Activated naive CD4-positive, alpha-beta T cell treated with anti-CD3 and anti-CD28 coated beads, Interleukin-2, amount 10 ng/mL, durations not matched to agents 7 days and 5 days (primary cell): Measurements from ENCODE around the gene MRPL58.
"Not testable (repeated sequence)": the region's sequence is repeated elsewhere in the genome, so short reads cannot be mapped to it uniquely, and the experiment has no call there.

Experiments
- CTCF ChIA-PET: fragments of 350-600 bp; sonication (Branson Sonifier 250); formaldehyde crosslinking; loops from one replicate; lab custom pipeline; 2021; ENCODE audit warnings: antibody characterized with exemption; lab: Charles Lee
- DNase-seq: peaks from one replicate; pipeline ENCODE4 v3.0.0-alpha.2; 2020
- H3K27ac Mint-ChIP-seq: one replicate; pipeline ENCODE4 v1.8.0; 2021; ENCODE audit warnings: mild to moderate bottlenecking, moderate library complexity, mixed read lengths
- H3K27me3 Mint-ChIP-seq: one replicate; pipeline ENCODE4 v1.8.0; 2021; ENCODE audit warnings: mild to moderate bottlenecking, mixed read lengths
- H3K36me3 Mint-ChIP-seq: one replicate; pipeline ENCODE4 v1.8.0; 2021; ENCODE audit warnings: mixed read lengths
- H3K4me1 Mint-ChIP-seq: one replicate; pipeline ENCODE4 v1.8.0; 2021; ENCODE audit warnings: mixed read lengths
- H3K4me3 Mint-ChIP-seq: one replicate; pipeline ENCODE4 v1.8.0; 2021; ENCODE audit warnings: mild to moderate bottlenecking, moderate library complexity, mixed read lengths
- H3K9me3 Mint-ChIP-seq: one replicate; pipeline ENCODE4 v1.8.0; 2021; ENCODE audit warnings: mixed read lengths

MRPL58 gene

GRCh38 chr17:74977802-74978201, 34.7 kb upstream of the MRPL58 start:
- Mint-ChIP-seq H3K27me3 (peaks cover 83% of the 10 kb centered on the region), H3K4me1 (peaks cover 28% of the 10 kb centered on the region), H3K36me3 (no peaks in the 10 kb centered on the region), H3K9me3 (no peaks in the 10 kb centered on the region), H3K27ac (no peak overlapping the region), H3K4me3 (no peak overlapping the region)
- CTCF ChIA-PET, result interaction anchor here (0.5 to 1.3 kb wide), 2 partner anchors 84 to 224 kb away, joined by 3 read pairs; no protein-coding TSS in a partner anchor
- no peak for DNase-seq

DNA sequence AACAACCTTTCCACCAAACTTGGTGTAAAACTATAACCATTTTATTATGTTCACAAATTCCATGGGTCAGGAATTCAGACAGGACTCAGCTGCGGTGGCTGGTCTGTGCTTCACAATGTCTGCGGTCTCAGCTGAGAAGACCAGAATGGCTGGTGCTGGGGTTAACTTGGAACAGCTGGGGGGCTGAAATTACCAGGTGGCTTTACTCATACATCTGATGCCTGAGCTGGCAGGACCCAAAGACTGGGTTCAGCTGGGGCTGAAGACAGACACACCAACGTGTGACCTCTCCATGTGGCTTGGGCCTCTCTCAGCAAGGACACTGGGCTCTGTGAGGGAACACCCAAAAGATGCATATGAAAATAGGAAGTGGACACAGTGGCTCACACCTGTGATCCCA, 34.2 kb upstream of the MRPL58 start:
- Mint-ChIP-seq H3K4me3 (no peak overlapping the region), H3K36me3 (no peaks in the 10 kb centered on the region), H3K27me3 (peaks cover 82% of the 10 kb centered on the region), H3K27ac (no peak overlapping the region), H3K9me3 (no peaks in the 10 kb centered on the region), H3K4me1 (peaks cover 24% of the 10 kb centered on the region)
- CTCF ChIA-PET, result interaction anchor here (0.5 to 1.3 kb wide), 2 partner anchors 84 to 223 kb away, joined by 3 read pairs; no protein-coding TSS in a partner anchor
- DNase-seq, result no peak

DNA sequence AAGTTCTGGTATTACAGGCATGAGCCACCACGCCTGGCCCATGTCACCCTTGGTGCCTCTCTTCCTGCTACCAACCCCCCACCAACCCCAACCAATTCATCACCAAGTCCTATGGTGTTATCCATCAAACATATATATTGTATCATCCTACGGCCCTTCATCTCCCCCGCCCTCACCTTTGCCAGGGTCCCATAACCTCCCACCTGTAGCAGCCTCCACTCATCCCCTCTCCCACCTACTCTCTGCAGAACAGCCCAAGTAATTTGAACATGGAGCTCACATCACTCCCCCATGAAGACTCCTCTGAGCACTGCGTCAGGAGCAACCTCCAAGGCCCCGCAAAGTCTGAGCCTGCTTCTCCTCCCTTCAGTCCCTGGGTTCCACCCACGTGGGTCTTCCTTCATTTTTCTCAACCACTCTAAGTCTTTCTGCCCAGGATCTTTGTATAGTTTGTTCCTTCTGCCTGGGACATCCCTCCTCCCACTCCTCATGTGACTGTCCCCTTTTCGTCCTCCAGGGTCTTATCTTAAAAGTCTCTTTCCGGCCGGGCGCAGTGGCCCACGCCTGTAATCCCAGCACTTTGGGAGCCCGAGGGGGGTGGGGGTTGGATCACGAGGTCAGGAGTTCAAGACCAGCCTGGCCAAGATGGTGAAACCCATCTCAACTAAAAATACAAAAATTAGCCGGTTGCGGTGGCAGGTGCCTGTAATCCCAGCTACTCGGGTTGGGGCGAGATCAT, 32.9 kb upstream of the MRPL58 start:
- Mint-ChIP-seq H3K4me3 (no peak overlapping the region), H3K4me1 (peaks cover 26% of the 10 kb centered on the region), H3K27ac (no peak overlapping the region), H3K27me3 (peaks cover 81% of the 10 kb centered on the region), H3K9me3 (no peaks in the 10 kb centered on the region), H3K36me3 (no peaks in the 10 kb centered on the region)
- CTCF ChIA-PET, result interaction anchor here (1.1 kb wide), 1 partner anchor 117 kb away, joined by 3 read pairs; no protein-coding TSS in a partner anchor
- DNase-seq, result no peak

DNA sequence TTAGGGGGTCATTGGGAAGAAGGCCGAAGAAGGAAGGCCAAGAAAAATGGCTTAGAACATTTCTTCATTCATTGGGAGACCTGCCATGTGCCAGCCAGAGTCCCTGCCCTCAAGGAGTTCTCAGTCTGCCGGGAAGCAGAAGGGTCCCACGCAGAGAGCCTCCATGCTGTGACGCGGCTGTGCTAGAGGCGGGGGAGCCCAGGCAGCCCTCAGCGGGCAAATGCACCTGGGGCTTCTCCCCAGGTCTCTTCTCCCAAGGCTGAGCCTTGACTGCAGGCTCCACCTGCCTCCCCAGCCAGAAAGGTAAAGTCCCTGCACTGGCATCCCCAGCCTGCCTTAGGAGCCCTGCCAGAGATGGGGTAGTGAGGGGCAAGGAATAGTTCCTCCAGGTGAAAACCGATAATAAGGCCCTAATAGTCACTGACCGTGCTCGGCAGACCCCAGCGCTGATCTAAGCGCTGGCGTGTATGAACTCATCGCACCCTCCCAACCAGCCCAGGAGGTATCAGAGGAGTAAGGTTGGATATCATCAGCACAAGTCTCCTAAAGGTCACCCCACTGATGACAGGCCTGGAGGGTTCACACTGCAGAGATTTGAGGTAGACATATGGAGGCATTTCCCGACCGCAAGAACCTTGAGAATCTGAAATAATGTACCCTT, 31.0 kb upstream of the MRPL58 start:
- Mint-ChIP-seq H3K4me3 (peak overlapping the region; percentile 81), H3K27me3 (peaks cover 85% of the 10 kb centered on the region), H3K9me3 (no peaks in the 10 kb centered on the region), H3K36me3 (no peaks in the 10 kb centered on the region), H3K4me1 (peaks cover 26% of the 10 kb centered on the region), H3K27ac (peak overlapping the region; percentile 75)
- CTCF ChIA-PET, result no interaction called here
- no peak for DNase-seq

DNA sequence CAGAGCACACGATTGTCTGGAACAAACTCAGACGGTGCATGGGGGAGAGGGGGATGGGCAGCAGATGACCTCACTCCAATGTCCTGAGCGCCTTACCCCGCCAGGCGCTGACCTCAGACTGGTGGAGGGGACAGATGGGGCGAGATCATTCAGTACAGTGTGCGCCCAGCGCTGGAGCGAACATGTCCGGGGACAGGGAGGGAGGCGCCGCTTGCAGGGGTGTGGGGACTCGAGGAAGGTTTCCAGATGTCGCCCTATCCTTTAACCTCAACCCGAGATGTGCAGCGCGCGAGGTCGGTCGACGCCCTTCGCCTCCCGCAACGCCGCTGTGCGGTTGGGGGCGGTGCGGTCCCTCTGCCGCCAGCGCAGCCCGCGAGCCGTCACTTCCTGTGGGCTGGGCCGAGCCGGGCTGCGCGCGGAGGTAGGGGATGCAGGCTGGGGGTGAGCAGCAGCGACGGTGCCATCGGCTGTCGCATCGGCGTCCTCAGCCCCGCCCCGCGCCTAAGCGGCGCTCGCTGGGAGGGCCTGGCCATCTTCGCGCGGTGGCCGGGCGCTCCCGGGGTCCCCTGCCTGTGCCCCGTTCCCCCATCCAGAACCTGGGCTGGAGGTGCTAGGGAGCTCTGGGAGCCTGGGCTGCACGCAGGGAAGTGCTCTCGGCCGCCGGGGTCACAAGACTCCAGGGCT, 30.3 kb upstream of the MRPL58 start:
- H3K9me3 Mint-ChIP-seq, result no peaks in the 10 kb centered on the region
- H3K36me3 Mint-ChIP-seq, result no peaks in the 10 kb centered on the region
- H3K27ac Mint-ChIP-seq, result peak overlapping the region; percentile 75
- H3K4me3 Mint-ChIP-seq, result peak overlapping the region; percentile 81
- H3K27me3 Mint-ChIP-seq, result peaks cover 84% of the 10 kb centered on the region
- H3K4me1 Mint-ChIP-seq, result peaks cover 33% of the 10 kb centered on the region
- CTCF ChIA-PET, result interaction anchor here (1.3 kb wide), 1 partner anchor 30 kb away, joined by 5 read pairs; the partner anchor contains the start of gene MRPL58
- peak; percentile 88 for DNase-seq

GRCh38 chr17:74982663-74983313, 29.7 kb upstream of the MRPL58 start:
- CTCF ChIA-PET, result interaction anchor here (1.3 kb wide), 2 partner anchors 22 to 29 kb away, joined by 5 read pairs; partner anchors contain the start of gene MRPL58
- H3K36me3 Mint-ChIP-seq, DNase-seq, H3K27ac Mint-ChIP-seq, H3K9me3 Mint-ChIP-seq: not testable (repeated sequence)
- peak overlapping the region; percentile 21 for H3K4me3 Mint-ChIP-seq
- peaks cover 35% of the 10 kb centered on the region for H3K4me1 Mint-ChIP-seq
- H3K27me3 Mint-ChIP-seq, result peaks cover 82% of the 10 kb centered on the region

GRCh38 chr17:74986206-74986576, 26.3 kb upstream of the MRPL58 start:
- CTCF ChIA-PET, result interaction anchor here (0.7 kb wide), 1 partner anchor 26 kb away, joined by 5 read pairs; no protein-coding TSS in a partner anchor
- DNase-seq, result no peak
- Mint-ChIP-seq H3K27ac (no peak overlapping the region), H3K9me3 (no peaks in the 10 kb centered on the region), H3K4me1 (peaks cover 35% of the 10 kb centered on the region), H3K27me3 (peaks cover 89% of the 10 kb centered on the region), H3K4me3 (no peak overlapping the region), H3K36me3 (no peaks in the 10 kb centered on the region)

DNA sequence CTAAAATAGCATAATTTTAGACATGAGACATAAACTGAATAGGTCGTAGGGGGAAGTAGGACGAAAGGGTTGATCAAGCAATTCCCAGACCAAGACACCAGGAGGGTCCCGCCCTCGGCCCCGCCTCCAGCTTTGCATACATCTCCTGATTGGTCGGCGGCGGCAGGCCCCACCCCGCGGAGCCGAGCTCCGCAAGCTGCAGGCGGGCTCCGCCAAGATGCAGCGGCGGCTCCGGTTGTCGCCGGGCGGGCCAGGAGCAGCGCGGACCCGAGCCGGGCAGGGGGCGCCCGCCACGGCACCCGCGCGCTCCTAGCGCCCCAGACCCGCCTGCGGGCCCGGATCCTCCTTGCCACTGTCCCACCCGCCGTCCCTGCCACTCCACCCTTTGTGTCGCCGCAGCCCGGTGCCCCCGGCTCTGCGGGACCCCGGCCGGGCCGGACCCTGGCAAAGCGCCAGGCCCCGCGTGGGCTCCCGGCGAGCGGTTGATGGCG, 25.0 kb upstream of the MRPL58 start, which contains the start of gene CDR2L:
TSS of gene CDR2L (plus strand) at position 215 of the 491 bp plus-strand sequence. CDS start 412 bp downstream, outside the sequence.
- peaks cover 88% of the 10 kb centered on the region for H3K27me3 Mint-ChIP-seq
- peaks cover 27% of the 10 kb centered on the region for H3K4me1 Mint-ChIP-seq
- no peaks in the 10 kb centered on the region for H3K9me3 Mint-ChIP-seq
- H3K27ac Mint-ChIP-seq, result peak within 1 kb of the TSS; percentile 69
- no peaks in the 10 kb centered on the region for H3K36me3 Mint-ChIP-seq
- peak within 1 kb of the TSS; percentile 81 for H3K4me3 Mint-ChIP-seq
- CTCF ChIA-PET, result interaction anchor here (1.0 to 2.0 kb wide), 6 partner anchors 12 to 126 kb away, joined by 3 to 13 read pairs (median 4); partner anchors contain the start of gene MRPL58
- DNase-seq, result peak; percentile 95

DNA sequence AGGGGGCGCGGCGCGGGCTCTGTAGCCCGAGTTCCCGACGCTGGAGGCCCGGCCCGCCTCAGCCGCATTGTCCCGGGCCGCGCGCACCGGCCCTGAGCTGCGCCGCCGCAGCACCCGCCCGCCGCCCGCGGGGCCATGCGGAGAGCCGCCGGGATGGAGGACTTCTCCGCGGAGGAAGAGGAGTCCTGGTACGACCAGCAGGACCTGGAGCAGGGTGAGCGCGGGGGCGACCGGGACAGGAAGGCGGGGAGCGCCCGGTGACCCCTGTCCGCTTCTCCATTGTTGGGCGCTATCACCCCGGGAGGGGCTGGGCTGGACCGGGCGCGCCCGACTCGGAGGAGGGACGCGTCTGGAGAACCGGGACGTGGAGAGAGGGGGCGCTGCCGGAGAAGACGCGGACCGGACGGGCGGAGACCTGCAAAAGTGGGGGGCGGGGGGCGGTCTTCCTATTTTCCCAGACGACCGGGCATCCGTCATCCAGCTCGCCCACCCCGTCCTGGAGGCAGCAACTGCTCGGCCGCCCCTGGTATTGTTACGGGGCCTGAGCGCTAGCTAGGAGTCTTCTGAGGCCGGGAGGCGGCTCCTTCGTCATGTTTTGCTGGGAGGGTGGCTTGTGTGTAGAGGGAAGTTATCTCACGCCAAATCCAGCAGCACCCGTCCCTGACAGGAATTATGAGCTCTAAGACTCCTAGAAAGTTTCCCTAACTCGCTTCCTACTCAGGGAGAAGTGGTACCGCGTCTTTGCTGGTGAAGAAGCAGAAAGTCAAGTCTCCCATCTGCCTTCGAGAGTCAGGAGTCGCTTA, 24.4 kb upstream of the MRPL58 start:
- peaks cover 23% of the 10 kb centered on the region for H3K4me1 Mint-ChIP-seq
- H3K27me3 Mint-ChIP-seq, result peaks cover 84% of the 10 kb centered on the region
- DNase-seq, result peak; percentile 60
- H3K36me3 Mint-ChIP-seq, result no peaks in the 10 kb centered on the region
- H3K27ac Mint-ChIP-seq, result no peak overlapping the region
- CTCF ChIA-PET, result interaction anchor here (0.7 to 2.0 kb wide), 7 partner anchors 18 to 74 kb away, joined by 3 to 13 read pairs (median 4); partner anchors contain the start of gene MRPL58
- no peaks in the 10 kb centered on the region for H3K9me3 Mint-ChIP-seq
- peak overlapping the region; percentile 69 for H3K4me3 Mint-ChIP-seq

GRCh38 chr17:74990581-74991105, 21.8 kb upstream of the MRPL58 start:
- no peak overlapping the region for H3K27ac Mint-ChIP-seq
- H3K4me1 Mint-ChIP-seq, result peaks cover 22% of the 10 kb centered on the region
- H3K36me3 Mint-ChIP-seq, result no peaks in the 10 kb centered on the region
- no peaks in the 10 kb centered on the region for H3K9me3 Mint-ChIP-seq
- CTCF ChIA-PET, result interaction anchor here (1.6 kb wide), 1 partner anchor 29 kb away, joined by 8 read pairs; no protein-coding TSS in a partner anchor
- H3K27me3 Mint-ChIP-seq, result peaks cover 73% of the 10 kb centered on the region
- DNase-seq, result no peak
- H3K4me3 Mint-ChIP-seq, result no peak overlapping the region

DNA sequence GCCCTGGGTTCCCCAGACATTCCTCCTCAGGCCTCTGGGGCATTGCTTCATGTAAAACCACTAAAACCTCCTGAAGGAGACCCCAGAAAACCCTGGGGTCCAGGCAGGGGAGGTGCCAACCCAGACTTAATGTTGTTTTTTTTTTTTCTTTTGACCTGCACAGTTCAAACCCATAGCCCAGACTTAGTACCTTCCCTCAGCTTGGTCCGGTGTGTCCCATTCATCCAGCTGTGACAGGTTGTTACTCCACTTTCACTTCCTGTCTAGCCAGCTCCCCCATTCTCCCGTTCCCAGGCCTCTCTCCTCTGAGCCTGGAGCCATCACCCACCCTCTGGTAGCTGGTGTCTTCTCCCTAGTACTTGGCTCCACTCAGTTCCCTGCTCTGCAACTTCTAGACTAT, 20.2 kb upstream of the MRPL58 start:
- Mint-ChIP-seq H3K4me1 (peaks cover 14% of the 10 kb centered on the region), H3K4me3 (no peak overlapping the region), H3K27me3 (peaks cover 70% of the 10 kb centered on the region), H3K27ac (no peak overlapping the region), H3K9me3 (no peaks in the 10 kb centered on the region), H3K36me3 (no peaks in the 10 kb centered on the region)
- no peak for DNase-seq
- CTCF ChIA-PET, result interaction anchor here (1.6 kb wide), 2 partner anchors 20 to 32 kb away, joined by 4 to 6 read pairs; partner anchors contain the start of gene MRPL58

- peaks cover 14% of the 10 kb centered on the region for H3K4me1 Mint-ChIP-seq
- H3K27me3 Mint-ChIP-seq, result peaks cover 52% of the 10 kb centered on the region
- H3K9me3 Mint-ChIP-seq, result no peaks in the 10 kb centered on the region
- no peaks in the 10 kb centered on the region for H3K36me3 Mint-ChIP-seq
- H3K27ac Mint-ChIP-seq, result peak overlapping the region; percentile 28
- no peak for DNase-seq
- no peak overlapping the region for H3K4me3 Mint-ChIP-seq
- CTCF ChIA-PET, result interaction anchor here (1.1 to 1.9 kb wide), 2 partner anchors 12 to 34 kb away, joined by 3 to 5 read pairs; no protein-coding TSS in a partner anchor
These were observed 18.0 kb upstream of the MRPL58 start for GRCh38 chr17:74994440-74994839.
